Measurements from ENCODE around the gene ITSN1.
"Not testable (repeated sequence)": the region's sequence is repeated elsewhere in the genome, so short reads cannot be mapped to it uniquely, and the experiment has no call there.

Gene ITSN1

GRCh38 chr21:33775100-33775828 is 133.0 kb downstream of the ITSN1 start:
- no peak for DNase-seq

GRCh38 chr21:33780631-33781030 is 138.3 kb downstream of the ITSN1 start:
- no peak for DNase-seq

GRCh38 chr21:33781121-33781520 is 138.8 kb downstream of the ITSN1 start:
- DNase-seq = no peak

GRCh38 chr21:33783187-33783979 is 141.1 kb downstream of the ITSN1 start:
- no peak for DNase-seq

- no peak for DNase-seq
Observed at GRCh38 chr21:33787431-33787830, 145.1 kb downstream of the ITSN1 start.

- DNase-seq = not testable (repeated sequence)
Observed at GRCh38 chr21:33788438-33788837, 146.1 kb downstream of the ITSN1 start.

- DNase-seq = no peak
Observed at GRCh38 chr21:33789697-33790096, 147.4 kb downstream of the ITSN1 start.

GRCh38 chr21:33791073-33791472 is 148.8 kb downstream of the ITSN1 start:
- no peak for DNase-seq

- DNase-seq = no peak
Observed at GRCh38 chr21:33794596-33794995, 152.3 kb downstream of the ITSN1 start.

GRCh38 chr21:33797565-33797964 is 155.3 kb downstream of the ITSN1 start:
- DNase-seq = no peak

GRCh38 chr21:33799378-33800090 is 157.2 kb downstream of the ITSN1 start:
- no peak for DNase-seq

GRCh38 chr21:33800753-33801423 is 158.6 kb downstream of the ITSN1 start:
- DNase-seq = no peak

GRCh38 chr21:33801424-33802405 is 159.4 kb downstream of the ITSN1 start:
- DNase-seq = no peak

- DNase-seq = no peak
Observed at GRCh38 chr21:33802481-33802880, 160.2 kb downstream of the ITSN1 start.

GRCh38 chr21:33808715-33809367 is 166.5 kb downstream of the ITSN1 start:
- DNase-seq = no peak

- DNase-seq = no peak
Observed at GRCh38 chr21:33810766-33811165, 168.5 kb downstream of the ITSN1 start.

- no peak for DNase-seq
Observed at GRCh38 chr21:33811167-33812010, 169.1 kb downstream of the ITSN1 start.

- DNase-seq = no peak
Observed at GRCh38 chr21:33813832-33814365, 171.6 kb downstream of the ITSN1 start.

GRCh38 chr21:33815143-33815707 is 172.9 kb downstream of the ITSN1 start:
- DNase-seq = no peak

- no peak for DNase-seq
Observed at GRCh38 chr21:33816174-33816573, 173.9 kb downstream of the ITSN1 start.
